HEK293 (cell line): Measurements from ENCODE around the gene LCOR.

ENCODE experiments used
- BCL11A ChIP-seq: fragments of 450-650 bp; formaldehyde crosslinking; IDR thresholded peaks from 2 replicates; pipeline ENCODE4 v1.5.1; 2016; ENCODE audit warnings: low read depth, missing biosample characterization, missing genetic modification characterization
- GLIS1 ChIP-seq: fragments of 450-650 bp; formaldehyde crosslinking; IDR thresholded peaks from 2 replicates; pipeline ENCODE4 v1.5.1; 2016; ENCODE audit warnings: missing biosample characterization, missing genetic modification characterization
- REPIN1 ChIP-seq: fragments of 450-650 bp; formaldehyde crosslinking; IDR thresholded peaks from 2 replicates; pipeline ENCODE4 v1.5.1; 2017; ENCODE audit warnings: missing biosample characterization, missing genetic modification characterization, low read depth
- SP2 ChIP-seq: fragments of 450-650 bp; formaldehyde crosslinking; IDR thresholded peaks from 2 replicates; pipeline ENCODE4 v1.5.1; 2016; ENCODE audit warnings: missing biosample characterization, missing genetic modification characterization
- ZBTB1 ChIP-seq: fragments of 450-650 bp; formaldehyde crosslinking; IDR thresholded peaks from 2 replicates; pipeline ENCODE4 v1.5.1; 2016; ENCODE audit warnings: missing biosample characterization, missing genetic modification characterization
- ZBTB21 ChIP-seq: fragments of 450-650 bp; formaldehyde crosslinking; IDR thresholded peaks from 2 replicates; pipeline ENCODE4 v1.5.1; 2017; ENCODE audit warnings: missing biosample characterization, missing genetic modification characterization
- ZEB2 ChIP-seq: fragments of 450-650 bp; formaldehyde crosslinking; IDR thresholded peaks from 2 replicates; pipeline ENCODE4 v1.5.1; 2016; ENCODE audit warnings: missing biosample characterization, missing genetic modification characterization
- ZNF184 ChIP-seq: fragments of 450-650 bp; IDR thresholded peaks from 2 replicates; pipeline ENCODE4 v1.5.1; 2018; ENCODE audit warnings: missing biosample characterization, mild to moderate bottlenecking, missing genetic modification characterization
- ZNF2 ChIP-seq: fragments of 450-650 bp; formaldehyde crosslinking; IDR thresholded peaks from 2 replicates; pipeline ENCODE4 v1.5.1; 2016; ENCODE audit warnings: missing biosample characterization, missing genetic modification characterization
- ZNF202 ChIP-seq: fragments of 450-650 bp; formaldehyde crosslinking; IDR thresholded peaks from 2 replicates; pipeline ENCODE4 v1.5.1; 2016; ENCODE audit warnings: missing biosample characterization, missing genetic modification characterization, borderline replicate concordance
- ZNF239 ChIP-seq: fragments of 450-650 bp; formaldehyde crosslinking; IDR thresholded peaks from 2 replicates; pipeline ENCODE4 v1.5.1; 2016; ENCODE audit warnings: missing biosample characterization, missing genetic modification characterization
- ZNF341 ChIP-seq: fragments of 450-650 bp; formaldehyde crosslinking; IDR thresholded peaks from 2 replicates; pipeline ENCODE4; 2016; ENCODE audit warnings: low read depth, missing biosample characterization, missing genetic modification characterization
- ZNF394 ChIP-seq: fragments of 450-650 bp; formaldehyde crosslinking; IDR thresholded peaks from 2 replicates; pipeline ENCODE4 v1.5.1; 2016; ENCODE audit warnings: missing biosample characterization, missing genetic modification characterization, mild to moderate bottlenecking, moderate library complexity, borderline replicate concordance
- ZNF513 ChIP-seq: fragments of 450-650 bp; IDR thresholded peaks from 2 replicates; pipeline ENCODE4 v1.5.1; 2018; ENCODE audit warnings: missing biosample characterization, missing genetic modification characterization
- ZNF549 ChIP-seq: fragments of 450-650 bp; IDR thresholded peaks from 2 replicates; pipeline ENCODE4 v1.5.1; 2018; ENCODE audit warnings: missing biosample characterization, missing genetic modification characterization, mild to moderate bottlenecking, inconsistent platforms, moderate library complexity
- ZNF596 ChIP-seq: fragments of 450-650 bp; IDR thresholded peaks from 2 replicates; pipeline ENCODE4 v1.5.0; 2018; ENCODE audit warnings: missing biosample characterization, mild to moderate bottlenecking, missing genetic modification characterization, moderate library complexity
- ZNF624 ChIP-seq: fragments of 450-650 bp; formaldehyde crosslinking; IDR thresholded peaks from 2 replicates; pipeline ENCODE4 v1.5.1; 2017; ENCODE audit warnings: missing biosample characterization, missing genetic modification characterization
- ZNF776 ChIP-seq: fragments of 450-650 bp; formaldehyde crosslinking; IDR thresholded peaks from 2 replicates; pipeline ENCODE4 v1.5.0; 2017; ENCODE audit warnings: missing biosample characterization, missing genetic modification characterization, borderline replicate concordance
- TF ChIP-seq, protein P1 (sequence below): fragments of 450-650 bp; formaldehyde crosslinking; IDR thresholded peaks from 2 replicates; pipeline ENCODE4 v1.5.1; 2016; ENCODE audit warnings: missing biosample characterization, missing genetic modification characterization, borderline replicate concordance
- TF ChIP-seq, protein P2 (sequence below): fragments of 450-650 bp; formaldehyde crosslinking; optimal IDR thresholded peaks from 2 replicates; pipeline ENCODE3; 2016; ENCODE audit warnings: missing biosample characterization, mild to moderate bottlenecking, missing genetic modification characterization
- TF ChIP-seq, protein P3 (sequence below): fragments of 450-650 bp; formaldehyde crosslinking; IDR thresholded peaks from 2 replicates; pipeline ENCODE4 v1.5.1; 2016; ENCODE audit warnings: missing biosample characterization, missing genetic modification characterization, borderline replicate concordance
- TF ChIP-seq, protein P4 (sequence below): fragments of 450-650 bp; formaldehyde crosslinking; IDR thresholded peaks from 2 replicates; pipeline ENCODE4 v1.5.1; 2016; ENCODE audit warnings: missing biosample characterization, missing genetic modification characterization
- TF ChIP-seq, protein P5 (sequence below): fragments of 450-650 bp; formaldehyde crosslinking; IDR thresholded peaks from 2 replicates; pipeline ENCODE4 v1.5.1; 2016; ENCODE audit warnings: missing biosample characterization, missing genetic modification characterization
- TF ChIP-seq, protein P6 (sequence below): fragments of 450-650 bp; formaldehyde crosslinking; IDR thresholded peaks from 2 replicates; pipeline ENCODE4 v1.5.1; 2017; ENCODE audit warnings: missing biosample characterization, missing genetic modification characterization

Gene LCOR

GRCh38 chr10:96831867-96832720, at the start of gene LCOR (continued):
- TF ChIP-seq BCL11A (tag by site-specific recombination) (no peak), ZNF596 (tag by site-specific recombination) (no peak), ZNF202 (tag by site-specific recombination) (no peak), ZBTB1 (tag by site-specific recombination) (no peak; the same call in 1 of the 2 replicates), ZNF513 (tag by site-specific recombination) (no peak), ZNF341 (tag by site-specific recombination) (no peak), GLIS1 (tag by site-specific recombination) (peak; percentile 65), ZNF2 (tag by site-specific recombination) (no peak), ZNF239 (tag by site-specific recombination) (no peak), ZNF184 (tag by site-specific recombination) (no peak), ZBTB21 (tag by site-specific recombination) (no peak), REPIN1 (tag by site-specific recombination) (no peak), ZEB2 (no peak), ZNF394 (tag by site-specific recombination) (no peak), ZNF549 (tag by site-specific recombination) (no peak), ZNF624 (no peak), SP2 (tag by site-specific recombination) (peak; percentile 64), ZNF776 (no peak)
- TF ChIP-seq, protein P1, sequence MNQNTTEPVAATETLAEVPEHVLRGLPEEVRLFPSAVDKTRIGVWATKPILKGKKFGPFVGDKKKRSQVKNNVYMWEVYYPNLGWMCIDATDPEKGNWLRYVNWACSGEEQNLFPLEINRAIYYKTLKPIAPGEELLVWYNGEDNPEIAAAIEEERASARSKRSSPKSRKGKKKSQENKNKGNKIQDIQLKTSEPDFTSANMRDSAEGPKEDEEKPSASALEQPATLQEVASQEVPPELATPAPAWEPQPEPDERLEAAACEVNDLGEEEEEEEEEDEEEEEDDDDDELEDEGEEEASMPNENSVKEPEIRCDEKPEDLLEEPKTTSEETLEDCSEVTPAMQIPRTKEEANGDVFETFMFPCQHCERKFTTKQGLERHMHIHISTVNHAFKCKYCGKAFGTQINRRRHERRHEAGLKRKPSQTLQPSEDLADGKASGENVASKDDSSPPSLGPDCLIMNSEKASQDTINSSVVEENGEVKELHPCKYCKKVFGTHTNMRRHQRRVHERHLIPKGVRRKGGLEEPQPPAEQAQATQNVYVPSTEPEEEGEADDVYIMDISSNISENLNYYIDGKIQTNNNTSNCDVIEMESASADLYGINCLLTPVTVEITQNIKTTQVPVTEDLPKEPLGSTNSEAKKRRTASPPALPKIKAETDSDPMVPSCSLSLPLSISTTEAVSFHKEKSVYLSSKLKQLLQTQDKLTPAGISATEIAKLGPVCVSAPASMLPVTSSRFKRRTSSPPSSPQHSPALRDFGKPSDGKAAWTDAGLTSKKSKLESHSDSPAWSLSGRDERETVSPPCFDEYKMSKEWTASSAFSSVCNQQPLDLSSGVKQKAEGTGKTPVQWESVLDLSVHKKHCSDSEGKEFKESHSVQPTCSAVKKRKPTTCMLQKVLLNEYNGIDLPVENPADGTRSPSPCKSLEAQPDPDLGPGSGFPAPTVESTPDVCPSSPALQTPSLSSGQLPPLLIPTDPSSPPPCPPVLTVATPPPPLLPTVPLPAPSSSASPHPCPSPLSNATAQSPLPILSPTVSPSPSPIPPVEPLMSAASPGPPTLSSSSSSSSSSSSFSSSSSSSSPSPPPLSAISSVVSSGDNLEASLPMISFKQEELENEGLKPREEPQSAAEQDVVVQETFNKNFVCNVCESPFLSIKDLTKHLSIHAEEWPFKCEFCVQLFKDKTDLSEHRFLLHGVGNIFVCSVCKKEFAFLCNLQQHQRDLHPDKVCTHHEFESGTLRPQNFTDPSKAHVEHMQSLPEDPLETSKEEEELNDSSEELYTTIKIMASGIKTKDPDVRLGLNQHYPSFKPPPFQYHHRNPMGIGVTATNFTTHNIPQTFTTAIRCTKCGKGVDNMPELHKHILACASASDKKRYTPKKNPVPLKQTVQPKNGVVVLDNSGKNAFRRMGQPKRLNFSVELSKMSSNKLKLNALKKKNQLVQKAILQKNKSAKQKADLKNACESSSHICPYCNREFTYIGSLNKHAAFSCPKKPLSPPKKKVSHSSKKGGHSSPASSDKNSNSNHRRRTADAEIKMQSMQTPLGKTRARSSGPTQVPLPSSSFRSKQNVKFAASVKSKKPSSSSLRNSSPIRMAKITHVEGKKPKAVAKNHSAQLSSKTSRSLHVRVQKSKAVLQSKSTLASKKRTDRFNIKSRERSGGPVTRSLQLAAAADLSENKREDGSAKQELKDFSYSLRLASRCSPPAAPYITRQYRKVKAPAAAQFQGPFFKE (tag by site-specific recombination) = no peak
- TF ChIP-seq, protein P2, sequence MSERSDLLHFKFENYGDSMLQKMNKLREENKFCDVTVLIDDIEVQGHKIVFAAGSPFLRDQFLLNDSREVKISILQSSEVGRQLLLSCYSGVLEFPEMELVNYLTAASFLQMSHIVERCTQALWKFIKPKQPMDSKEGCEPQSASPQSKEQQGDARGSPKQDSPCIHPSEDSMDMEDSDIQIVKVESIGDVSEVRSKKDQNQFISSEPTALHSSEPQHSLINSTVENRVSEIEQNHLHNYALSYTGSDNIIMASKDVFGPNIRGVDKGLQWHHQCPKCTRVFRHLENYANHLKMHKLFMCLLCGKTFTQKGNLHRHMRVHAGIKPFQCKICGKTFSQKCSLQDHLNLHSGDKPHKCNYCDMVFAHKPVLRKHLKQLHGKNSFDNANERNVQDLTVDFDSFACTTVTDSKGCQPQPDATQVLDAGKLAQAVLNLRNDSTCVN = peak; percentile 48
- TF ChIP-seq, protein P3, sequence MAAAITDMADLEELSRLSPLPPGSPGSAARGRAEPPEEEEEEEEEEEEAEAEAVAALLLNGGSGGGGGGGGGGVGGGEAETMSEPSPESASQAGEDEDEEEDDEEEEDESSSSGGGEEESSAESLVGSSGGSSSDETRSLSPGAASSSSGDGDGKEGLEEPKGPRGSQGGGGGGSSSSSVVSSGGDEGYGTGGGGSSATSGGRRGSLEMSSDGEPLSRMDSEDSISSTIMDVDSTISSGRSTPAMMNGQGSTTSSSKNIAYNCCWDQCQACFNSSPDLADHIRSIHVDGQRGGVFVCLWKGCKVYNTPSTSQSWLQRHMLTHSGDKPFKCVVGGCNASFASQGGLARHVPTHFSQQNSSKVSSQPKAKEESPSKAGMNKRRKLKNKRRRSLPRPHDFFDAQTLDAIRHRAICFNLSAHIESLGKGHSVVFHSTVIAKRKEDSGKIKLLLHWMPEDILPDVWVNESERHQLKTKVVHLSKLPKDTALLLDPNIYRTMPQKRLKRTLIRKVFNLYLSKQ (tag by site-specific recombination) = no peak
- TF ChIP-seq, protein P4, sequence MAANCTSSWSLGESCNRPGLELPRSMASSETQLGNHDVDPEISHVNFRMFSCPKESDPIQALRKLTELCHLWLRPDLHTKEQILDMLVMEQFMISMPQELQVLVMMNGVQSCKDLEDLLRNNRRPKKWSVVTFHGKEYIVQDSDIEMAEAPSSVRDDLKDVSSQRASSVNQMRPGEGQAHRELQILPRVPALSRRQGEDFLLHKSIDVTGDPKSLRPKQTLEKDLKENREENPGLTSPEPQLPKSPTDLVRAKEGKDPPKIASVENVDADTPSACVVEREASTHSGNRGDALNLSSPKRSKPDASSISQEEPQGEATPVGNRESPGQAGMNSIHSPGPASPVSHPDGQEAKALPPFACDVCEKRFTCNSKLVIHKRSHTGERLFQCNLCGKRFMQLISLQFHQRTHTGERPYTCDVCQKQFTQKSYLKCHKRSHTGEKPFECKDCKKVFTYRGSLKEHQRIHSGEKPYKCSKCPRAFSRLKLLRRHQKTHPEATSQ = 0 out of 2 replicates have a peak, but pooled peaks have one; percentile 50
- TF ChIP-seq, protein P5, sequence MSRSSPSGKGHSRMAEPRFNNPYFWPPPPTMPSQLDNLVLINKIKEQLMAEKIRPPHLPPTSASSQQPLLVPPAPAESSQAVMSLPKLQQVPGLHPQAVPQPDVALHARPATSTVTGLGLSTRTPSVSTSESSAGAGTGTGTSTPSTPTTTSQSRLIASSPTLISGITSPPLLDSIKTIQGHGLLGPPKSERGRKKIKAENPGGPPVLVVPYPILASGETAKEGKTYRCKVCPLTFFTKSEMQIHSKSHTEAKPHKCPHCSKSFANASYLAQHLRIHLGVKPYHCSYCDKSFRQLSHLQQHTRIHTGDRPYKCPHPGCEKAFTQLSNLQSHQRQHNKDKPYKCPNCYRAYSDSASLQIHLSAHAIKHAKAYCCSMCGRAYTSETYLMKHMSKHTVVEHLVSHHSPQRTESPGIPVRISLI (tag by site-specific recombination) = no peak
- TF ChIP-seq, protein P6, sequence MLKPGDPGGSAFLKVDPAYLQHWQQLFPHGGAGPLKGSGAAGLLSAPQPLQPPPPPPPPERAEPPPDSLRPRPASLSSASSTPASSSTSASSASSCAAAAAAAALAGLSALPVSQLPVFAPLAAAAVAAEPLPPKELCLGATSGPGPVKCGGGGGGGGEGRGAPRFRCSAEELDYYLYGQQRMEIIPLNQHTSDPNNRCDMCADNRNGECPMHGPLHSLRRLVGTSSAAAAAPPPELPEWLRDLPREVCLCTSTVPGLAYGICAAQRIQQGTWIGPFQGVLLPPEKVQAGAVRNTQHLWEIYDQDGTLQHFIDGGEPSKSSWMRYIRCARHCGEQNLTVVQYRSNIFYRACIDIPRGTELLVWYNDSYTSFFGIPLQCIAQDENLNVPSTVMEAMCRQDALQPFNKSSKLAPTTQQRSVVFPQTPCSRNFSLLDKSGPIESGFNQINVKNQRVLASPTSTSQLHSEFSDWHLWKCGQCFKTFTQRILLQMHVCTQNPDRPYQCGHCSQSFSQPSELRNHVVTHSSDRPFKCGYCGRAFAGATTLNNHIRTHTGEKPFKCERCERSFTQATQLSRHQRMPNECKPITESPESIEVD (tag by site-specific recombination) = no peak
